ENCODE results near the gene ZC3H4.
"Not testable (repeated sequence)": the region's sequence is repeated elsewhere in the genome, so short reads cannot be mapped to it uniquely, and the experiment has no call there.

Gene ZC3H4

DNA sequence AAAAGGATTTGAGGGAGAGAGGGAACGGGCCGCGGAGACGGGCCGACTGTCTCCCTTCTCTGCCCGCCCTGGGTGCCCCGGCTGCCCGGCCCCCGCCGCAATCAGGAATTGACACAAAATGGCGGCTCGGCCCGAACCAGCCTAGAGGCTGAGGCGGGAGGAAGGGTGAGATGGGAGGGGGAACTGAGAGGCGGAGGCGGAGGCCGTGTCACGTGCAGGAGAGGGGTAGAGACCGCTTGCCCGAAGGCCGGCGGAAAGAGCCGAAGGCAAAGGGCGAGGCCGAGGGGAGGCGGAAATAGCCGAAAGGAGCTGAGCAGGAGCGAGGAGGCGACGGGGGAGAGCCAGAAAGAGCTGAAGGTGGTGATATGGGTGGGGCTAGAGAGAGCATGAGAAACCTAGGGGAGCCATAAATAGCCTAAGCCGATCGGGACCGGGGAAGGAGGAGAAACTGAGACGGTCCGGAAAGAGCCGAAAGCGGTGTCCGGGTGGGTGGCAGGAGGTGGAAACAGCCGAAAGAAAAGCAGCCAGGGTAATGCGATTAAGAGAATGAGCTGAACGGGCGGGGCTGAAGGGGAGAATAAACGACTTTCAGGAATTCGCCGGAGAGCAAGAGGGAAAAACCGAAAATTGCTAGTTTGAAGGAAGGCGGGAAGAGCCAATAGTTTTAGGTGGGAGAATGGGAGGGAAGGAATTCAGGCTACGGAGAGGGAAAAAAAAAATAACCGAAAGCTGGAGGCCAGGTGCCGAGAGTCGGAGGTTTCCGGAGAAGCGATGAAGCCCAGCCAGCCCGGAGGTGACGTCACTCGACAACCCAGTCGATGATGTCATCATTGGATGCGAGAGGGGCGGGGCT lies at the start of gene ZC3H4:
Gene ZC3H4 (minus strand): TSS at position 780 of the 853 bp plus-strand sequence. CDS start 1,192 bp downstream, outside the sequence.
- peak; percentile 95 for DNase-seq

GRCh38 chr19:47161876-47162489 lies 48.4 kb upstream of the ZC3H4 start:
- no peak for DNase-seq

- no peak for DNase-seq
Observed at GRCh38 chr19:47158879-47159503, 45.4 kb upstream of the ZC3H4 start.

DNA sequence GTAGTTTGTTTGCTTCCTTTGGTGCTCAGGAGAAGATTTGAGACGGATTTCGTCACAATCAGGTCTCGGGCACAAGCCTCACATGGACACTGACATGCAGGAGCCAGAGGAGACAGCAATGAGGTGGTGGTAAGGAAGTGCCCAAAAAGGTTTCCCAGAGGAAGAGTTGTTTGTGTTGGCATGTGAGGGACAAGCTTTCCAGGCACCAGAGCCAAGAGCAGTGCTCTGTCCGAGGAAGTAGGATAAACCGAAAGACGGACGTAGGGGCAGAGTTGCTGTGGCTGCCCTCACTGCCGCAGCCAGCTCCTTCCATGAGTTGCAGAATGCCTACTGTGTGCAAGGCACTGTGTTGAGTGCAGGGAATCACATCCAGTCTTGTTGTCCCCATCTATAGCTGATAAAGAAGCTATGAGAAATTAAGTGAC lies 44.8 kb upstream of the ZC3H4 start:
- DNase-seq, result no peak

DNA sequence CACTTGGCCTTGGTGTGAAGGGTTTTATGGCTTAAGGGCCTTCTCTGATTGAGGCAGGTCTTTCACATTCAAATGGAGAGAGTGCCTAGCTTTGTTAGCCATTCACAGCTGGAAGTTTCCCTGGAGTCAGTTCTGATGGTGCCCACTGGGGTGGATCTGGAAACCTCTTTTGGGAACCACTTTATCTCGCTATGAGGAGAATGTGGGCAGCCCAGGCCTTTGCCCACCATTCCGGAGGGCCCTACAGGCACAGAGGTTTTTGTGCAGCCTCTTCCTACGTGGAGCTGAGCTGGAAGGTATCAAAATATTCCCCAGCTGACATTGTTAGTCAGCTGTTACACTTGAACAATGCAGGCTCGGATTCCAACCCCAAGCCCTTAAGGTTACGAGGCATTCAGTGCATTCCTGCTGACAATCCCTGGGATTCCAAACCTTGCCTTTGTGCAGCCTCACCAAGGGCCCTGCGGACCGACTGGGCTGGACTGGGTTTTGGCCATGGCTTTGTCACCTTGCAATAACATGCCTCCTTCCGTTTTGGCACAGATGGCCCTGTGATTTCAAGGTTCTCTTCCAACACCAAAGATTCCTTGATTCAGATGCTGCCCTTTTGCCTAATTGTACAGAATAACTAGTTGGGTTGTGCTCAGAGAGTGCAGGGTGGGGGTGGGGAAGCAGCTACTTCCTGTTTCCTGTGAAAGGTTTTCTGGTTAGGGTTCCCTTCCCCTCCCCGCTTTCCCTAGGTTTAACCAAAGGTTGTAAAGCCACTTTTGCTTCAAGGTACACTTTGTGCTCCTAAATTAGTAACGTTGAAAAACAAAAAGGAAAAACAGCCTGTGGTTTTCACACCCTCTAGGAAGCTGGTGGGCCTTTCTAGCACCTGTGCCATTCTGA lies 44.1 kb upstream of the ZC3H4 start:
- no peak for DNase-seq

GRCh38 chr19:47156861-47157430 lies 43.4 kb upstream of the ZC3H4 start:
- DNase-seq, result no peak

- DNase-seq, result no peak
Observed at GRCh38 chr19:47155148-47155547, 41.6 kb upstream of the ZC3H4 start.

DNA sequence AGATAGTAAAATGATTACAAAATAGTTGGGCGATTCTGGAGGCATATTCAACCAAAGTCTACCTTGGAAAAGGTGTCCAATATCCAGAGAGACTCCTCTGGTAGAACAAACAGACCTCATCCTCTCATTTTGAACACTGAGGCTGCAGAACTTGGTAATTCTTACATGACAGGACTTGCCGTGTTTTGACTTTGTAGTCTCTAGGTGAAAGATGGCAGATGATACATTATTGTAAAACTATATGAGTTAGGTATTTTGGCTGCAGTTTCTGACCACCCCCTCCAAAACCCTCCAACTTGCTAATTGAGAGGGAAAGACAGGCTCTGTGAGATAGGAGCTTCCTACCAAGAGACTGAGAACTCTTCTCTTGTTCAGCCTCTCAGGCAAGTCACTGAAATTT lies 39.7 kb upstream of the ZC3H4 start:
- DNase-seq, result no peak

DNA sequence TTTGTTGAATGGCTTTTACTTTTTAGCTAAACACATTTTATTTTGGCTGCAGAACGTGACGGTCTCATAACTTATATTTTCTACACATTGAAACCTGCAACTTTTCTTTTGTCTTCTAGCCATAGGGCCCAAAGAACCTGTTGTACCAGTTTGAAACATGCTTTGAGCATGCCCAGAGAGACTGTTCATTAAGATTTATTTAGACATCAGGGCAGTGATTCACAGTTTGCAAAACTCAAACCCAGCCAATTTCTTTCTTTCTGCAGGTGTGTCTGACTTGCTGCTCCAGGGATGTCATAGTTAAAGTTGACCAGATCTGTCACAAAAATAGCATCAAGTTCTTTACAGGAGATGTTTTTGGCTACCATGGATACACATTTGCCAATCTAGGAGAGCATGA lies 39.1 kb upstream of the ZC3H4 start:
- DNase-seq, result no peak

- no peak for DNase-seq
Observed at GRCh38 chr19:47152205-47152604, 38.6 kb upstream of the ZC3H4 start.

DNA sequence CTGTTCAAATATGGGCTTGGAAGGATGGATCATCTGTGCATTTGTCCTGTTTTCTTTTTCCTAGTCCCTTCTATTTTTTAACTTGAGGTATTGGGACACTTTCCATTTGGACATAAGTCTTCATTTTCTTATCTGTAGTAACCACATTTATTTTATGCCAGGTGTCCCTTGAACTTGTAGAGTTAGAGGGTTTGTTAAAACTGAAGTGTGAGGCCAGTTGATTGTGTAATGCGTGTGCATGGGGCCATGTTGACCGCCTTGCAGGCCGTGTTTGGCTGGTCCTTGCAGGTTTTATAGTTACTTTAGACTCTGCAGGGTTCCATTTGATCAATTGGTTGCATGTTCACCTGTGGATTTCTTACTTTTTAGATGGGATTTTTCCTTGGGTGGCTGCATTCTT lies 38.1 kb upstream of the ZC3H4 start:
- no peak for DNase-seq

DNA sequence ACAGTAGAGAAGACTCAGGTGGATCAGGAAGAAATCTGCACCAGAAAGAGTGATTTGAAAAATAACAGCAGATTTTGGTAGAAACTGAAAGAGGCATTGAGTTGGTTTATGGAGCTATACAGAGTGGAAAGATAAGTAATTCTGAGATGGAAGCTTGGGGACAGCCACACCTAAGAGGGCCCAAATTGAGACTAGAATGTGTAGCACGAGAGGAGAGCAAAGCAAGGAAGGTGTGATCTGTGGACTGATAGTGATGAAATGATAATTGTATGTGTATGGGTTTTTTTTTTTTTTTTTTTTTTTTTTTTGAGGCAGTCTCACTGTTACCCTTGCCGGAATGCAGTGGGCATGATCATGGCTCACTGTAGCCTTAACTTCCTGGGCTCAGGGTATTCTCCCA lies 33.3 kb upstream of the ZC3H4 start:
- no peak for DNase-seq

GRCh38 chr19:47145639-47146486 lies 32.3 kb upstream of the ZC3H4 start:
- DNase-seq, result no peak

- DNase-seq, result no peak
Observed at GRCh38 chr19:47144630-47145029, 31.1 kb upstream of the ZC3H4 start.

- no peak for DNase-seq
Observed at GRCh38 chr19:47143322-47144073, 29.9 kb upstream of the ZC3H4 start.

DNA sequence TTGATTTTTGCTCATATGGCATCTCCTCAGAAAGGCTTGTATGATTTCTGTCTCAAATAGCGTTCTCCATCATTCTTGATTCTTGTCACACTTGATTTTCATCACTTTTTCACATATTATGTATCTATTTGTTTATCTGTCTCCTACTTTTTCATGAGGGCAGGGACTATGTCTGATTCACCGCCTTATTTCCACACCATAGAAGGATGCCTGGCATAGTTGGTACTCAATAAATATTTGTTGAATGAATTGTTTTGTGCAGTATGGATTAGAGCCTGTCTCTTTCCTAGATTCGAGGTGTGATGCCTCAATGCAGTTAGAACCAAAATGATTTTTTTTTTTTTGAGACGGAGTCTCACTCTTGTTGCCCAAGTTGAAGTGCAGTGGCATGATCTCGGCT lies 29.2 kb upstream of the ZC3H4 start:
- DNase-seq, result no peak

GRCh38 chr19:47141695-47142094 lies 28.1 kb upstream of the ZC3H4 start:
- no peak for DNase-seq

GRCh38 chr19:47141252-47141651 lies 27.7 kb upstream of the ZC3H4 start:
- not testable (repeated sequence) for DNase-seq

DNA sequence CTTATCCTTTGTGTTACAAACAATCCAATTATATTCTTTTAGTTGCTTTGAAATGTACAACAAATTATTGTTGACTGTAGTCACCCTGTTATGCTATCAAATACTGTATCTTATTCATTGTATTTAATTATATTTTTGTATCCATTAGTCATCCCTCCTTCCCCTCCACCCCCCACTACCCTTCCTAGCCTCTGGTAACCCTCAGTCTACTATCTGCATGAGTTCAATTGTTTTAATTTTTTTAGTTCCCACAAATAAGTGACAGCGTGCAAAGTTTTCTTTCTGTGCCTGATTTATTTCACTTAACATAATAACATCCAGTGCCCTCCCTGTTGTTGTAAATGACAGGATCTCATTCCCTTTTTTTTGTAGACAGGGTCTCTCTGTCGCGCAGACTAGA lies 21.6 kb upstream of the ZC3H4 start:
- DNase-seq, result no peak

GRCh38 chr19:47134545-47134944 lies 21.0 kb upstream of the ZC3H4 start:
- no peak for DNase-seq

- no peak for DNase-seq
Observed at GRCh38 chr19:47133021-47133471, 19.5 kb upstream of the ZC3H4 start.

Data from NCI-H1436 treated with DMSO at 0.1 percent for 48 hours (cell line).